Epithelial cell of proximal tubule (primary cell): ENCODE data around the gene CNPY4. TPM values are rescaled to one million over a fixed set of nuclear protein-coding genes. Genes with fewer than 3 reads are reported as not detected.
A peak's percentile ranks its signal among the peaks of the same experiment; 100 is the strongest.

Source experiments
- DNase-seq: peaks from one replicate; pipeline ENCODE4 v3.0.0-alpha.2; 2011; ENCODE audit warnings: low read depth
- H3K4me3 ChIP-seq: 2 replicates; pipeline ENCODE4 v1.5.1; 2011; ENCODE audit warnings: low read depth, mild to moderate bottlenecking, low read length
- CTCF ChIP-seq: conservative IDR thresholded peaks from 2 replicates; pipeline ENCODE4 v1.5.1; 2012; ENCODE audit warnings: low read depth, mild to moderate bottlenecking, low read length
- total RNA-seq: library from RNA; depleted of rRNA; stranded (reverse); fragments of >200 nt; gene quantifications from 2 replicates; pipeline ENCODE4 v1.2.3, GENCODE V29; 2015

Gene CNPY4
- total RNA-seq, 1 donor from 2014 or later = 8.8 TPM

- no peak for DNase-seq
- TF ChIP-seq CTCF = no peak
- H3K4me3 ChIP-seq = no peak overlapping the region
These were observed 49.9 kb downstream of the CNPY4 start for GRCh38 chr7:100169147-100169850.

- no peak for TF ChIP-seq CTCF
- H3K4me3 ChIP-seq = no peak overlapping the region
- DNase-seq = no peak
These were observed 50.9 kb downstream of the CNPY4 start for GRCh38 chr7:100170101-100170897.

GRCh38 chr7:100171087-100171681, 51.8 kb downstream of the CNPY4 start:
- peak overlapping the region; percentile 33 for H3K4me3 ChIP-seq
- DNase-seq = no peak
- TF ChIP-seq CTCF = no peak

- H3K4me3 ChIP-seq = no peak overlapping the region
- no peak for TF ChIP-seq CTCF
These were observed 52.4 kb downstream of the CNPY4 start for GRCh38 chr7:100171840-100172239.

GRCh38 chr7:100173806-100174495, 54.5 kb downstream of the CNPY4 start:
- H3K4me3 ChIP-seq = no peak overlapping the region
- no peak for TF ChIP-seq CTCF
- no peak for DNase-seq

More at GRCh38 chr7:100171840-100172239, 52.4 kb downstream of the CNPY4 start:
- DNase-seq = no peak

- DNase-seq = no peak
- H3K4me3 ChIP-seq = no peak overlapping the region
- no peak for TF ChIP-seq CTCF
These were observed 55.1 kb downstream of the CNPY4 start for GRCh38 chr7:100174582-100174981.

Other genes with a start within 250 kb of the CNPY4 start
- not detected in 2 replicates for gene OR2AE1, start 242.6 kb upstream of the CNPY4 start, total RNA-seq
- 8.4 and 18.7 TPM in 2 replicates for gene TRIM4, start 200.1 kb upstream of the CNPY4 start, total RNA-seq
- not detected in 2 replicates for gene GJC3, start 190.0 kb upstream of the CNPY4 start, total RNA-seq
- not detected in 2 replicates for gene AZGP1, start 143.6 kb upstream of the CNPY4 start, total RNA-seq
- 7.6 and 10.6 TPM in 2 replicates for gene ZKSCAN1, start 104.0 kb upstream of the CNPY4 start, total RNA-seq
- 2.4 and 10.7 TPM in 2 replicates for gene ZSCAN21, start 69.9 kb upstream of the CNPY4 start, total RNA-seq
- 16.6 and 20.3 TPM in 2 replicates for gene ZNF3, start 37.9 kb upstream of the CNPY4 start, total RNA-seq
- gene COPS6, start 30.7 kb upstream of the CNPY4 start, total RNA-seq = 39.9 and 73.2 TPM in 2 replicates
- 188 and 355 TPM in 2 replicates for gene MCM7, start 18.2 kb upstream of the CNPY4 start, total RNA-seq
- gene AP4M1, start 18.0 kb upstream of the CNPY4 start, total RNA-seq = 11.5 and 25.2 TPM in 2 replicates
- 62.8 and 73.6 TPM in 2 replicates for gene TAF6, start 276 bp upstream of the CNPY4 start, total RNA-seq
- 2.6 and 3.7 TPM in 2 replicates for gene MBLAC1, start 7.3 kb downstream of the CNPY4 start, total RNA-seq
- gene LAMTOR4, start 29.3 kb downstream of the CNPY4 start, total RNA-seq = 201 and 232 TPM in 2 replicates
- 9.4 and 14.9 TPM in 2 replicates for gene TRAPPC14, start 39.1 kb downstream of the CNPY4 start, total RNA-seq
- 0.58 and 6.7 TPM in 2 replicates for gene GAL3ST4, start 49.0 kb downstream of the CNPY4 start, total RNA-seq
- gene GPC2, start 57.7 kb downstream of the CNPY4 start, total RNA-seq = 4.1 and 11.0 TPM in 2 replicates
- 0.22 and 0.69 TPM in 2 replicates for gene STAG3, start 58.3 kb downstream of the CNPY4 start, total RNA-seq
- not detected in 2 replicates for gene PVRIG, start 100.3 kb downstream of the CNPY4 start, total RNA-seq
- gene SPDYE3, start 188.1 kb downstream of the CNPY4 start, total RNA-seq = not detected in 2 replicates
- 14.3 and 14.5 TPM in 2 replicates for gene PILRB, start 238.5 kb downstream of the CNPY4 start, total RNA-seq